Colonic mucosa (tissue), 4 donors: ENCODE measurements around the gene DCAF15. TPM values are rescaled to one million over a fixed set of nuclear protein-coding genes. Genes with fewer than 3 reads are reported as not detected.

Source experiments
- DNase-seq: peaks from one replicate; pipeline ENCODE4 v3.0.0-alpha.2; 2020
- H3K27ac ChIP-seq: fragments of 200-600 bp; one replicate; pipeline ENCODE4 v1.8.0; 2021
- H3K27me3 ChIP-seq: fragments of 200-600 bp; one replicate; pipeline ENCODE4 v1.8.0; 2021
- H3K36me3 ChIP-seq: fragments of 200-600 bp; one replicate; pipeline ENCODE4 v1.8.0; 2021
- H3K4me1 ChIP-seq: fragments of 200-600 bp; one replicate; pipeline ENCODE4 v1.8.0; 2021; ENCODE audit warnings: mild to moderate bottlenecking
- H3K4me3 ChIP-seq: fragments of 200-600 bp; one replicate; pipeline ENCODE4 v1.8.0; 2021
- H3K9ac ChIP-seq, 2 donors: one replicate each; pipeline ENCODE4 v1.7.0; 2013; ENCODE audit warnings: control low read depth in 2 of 2, low read depth in 2 of 2, low read length in 2 of 2
- H3K9me3 ChIP-seq: fragments of 200-600 bp; one replicate; pipeline ENCODE4 v1.8.0; 2021
- intact Hi-C: fragments of 100-400 bp; cut with DNase I; formaldehyde crosslinking; loops from one replicate; pipeline ENCODE4 v1.14.1; 2022
- total RNA-seq, 2 donors: library from RNA; stranded (reverse); fragmentation: NEBNext Ultra II Directional in 1 of 2; extraction: Animal tissue kit (Norgen Biotek cat#: 25700) in 1 of 2; gene quantifications; one replicate each; pipeline ENCODE4 v1.2.1, GENCODE V29; 2021
- TF ChIP-seq, protein P1 (sequence below): fragments of 200-600 bp; IDR thresholded peaks from one replicate; pipeline ENCODE4 v1.8.0; 2022; ENCODE audit warnings: antibody characterized with exemption, mild to moderate bottlenecking
- donor health status: healthy.
- donor health status: DM: no; HTN: no; CAD: no.
- donor health status: DM: no; HTN: no; CAD: no.

DCAF15 gene
- total RNA-seq, 2 donors from 2014 or later = 30.2 to 55.1 TPM

DNA sequence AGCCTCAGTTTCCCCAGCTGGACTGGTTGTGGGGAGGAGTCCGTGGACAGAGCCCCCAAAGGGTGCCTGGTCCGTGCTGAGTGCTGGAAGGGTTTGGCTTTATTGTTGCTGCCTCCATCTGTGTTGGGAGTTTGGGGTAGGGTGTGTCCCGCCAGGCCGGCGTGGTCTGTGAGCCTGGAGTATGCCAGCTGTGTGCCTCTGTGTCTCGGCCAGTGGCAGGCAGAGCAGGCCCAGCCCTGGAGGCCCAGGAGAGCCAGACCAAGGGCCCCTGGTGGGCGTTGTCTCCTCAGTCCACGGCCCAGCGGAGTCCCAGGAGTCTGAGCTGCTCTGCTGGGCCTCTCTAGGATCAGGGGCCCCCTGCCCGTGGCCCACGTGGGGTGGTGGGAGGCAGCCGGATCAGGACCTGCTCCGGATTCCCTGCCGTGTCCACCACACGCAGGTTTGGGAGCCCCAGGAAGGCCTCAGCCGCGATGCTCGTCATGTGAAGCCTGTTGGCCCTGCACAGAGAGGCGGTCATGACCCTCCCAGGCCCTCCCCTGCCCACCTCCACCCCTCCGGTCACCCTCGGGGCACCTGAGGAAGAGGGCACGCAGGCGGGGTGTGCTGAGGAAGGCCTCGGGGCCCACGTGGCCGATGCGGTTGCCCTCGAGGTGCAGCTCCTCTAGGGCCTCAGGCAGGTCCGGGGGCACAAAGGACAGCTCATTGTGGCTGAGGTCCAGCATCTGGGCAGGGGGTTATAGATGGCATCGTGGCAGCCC lies 20.7 kb upstream of the DCAF15 start:
- H3K9ac ChIP-seq = no peak overlapping the region
- no peaks in the 10 kb centered on the region for H3K27me3 ChIP-seq
- H3K27ac ChIP-seq = no peak overlapping the region
- no peak for DNase-seq
- H3K4me1 ChIP-seq = no peaks in the 10 kb centered on the region
- H3K4me3 ChIP-seq = no peak overlapping the region
- H3K36me3 ChIP-seq = no peaks in the 10 kb centered on the region
- TF ChIP-seq, protein P1, sequence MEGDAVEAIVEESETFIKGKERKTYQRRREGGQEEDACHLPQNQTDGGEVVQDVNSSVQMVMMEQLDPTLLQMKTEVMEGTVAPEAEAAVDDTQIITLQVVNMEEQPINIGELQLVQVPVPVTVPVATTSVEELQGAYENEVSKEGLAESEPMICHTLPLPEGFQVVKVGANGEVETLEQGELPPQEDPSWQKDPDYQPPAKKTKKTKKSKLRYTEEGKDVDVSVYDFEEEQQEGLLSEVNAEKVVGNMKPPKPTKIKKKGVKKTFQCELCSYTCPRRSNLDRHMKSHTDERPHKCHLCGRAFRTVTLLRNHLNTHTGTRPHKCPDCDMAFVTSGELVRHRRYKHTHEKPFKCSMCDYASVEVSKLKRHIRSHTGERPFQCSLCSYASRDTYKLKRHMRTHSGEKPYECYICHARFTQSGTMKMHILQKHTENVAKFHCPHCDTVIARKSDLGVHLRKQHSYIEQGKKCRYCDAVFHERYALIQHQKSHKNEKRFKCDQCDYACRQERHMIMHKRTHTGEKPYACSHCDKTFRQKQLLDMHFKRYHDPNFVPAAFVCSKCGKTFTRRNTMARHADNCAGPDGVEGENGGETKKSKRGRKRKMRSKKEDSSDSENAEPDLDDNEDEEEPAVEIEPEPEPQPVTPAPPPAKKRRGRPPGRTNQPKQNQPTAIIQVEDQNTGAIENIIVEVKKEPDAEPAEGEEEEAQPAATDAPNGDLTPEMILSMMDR = no peak
- no peaks in the 10 kb centered on the region for H3K9me3 ChIP-seq
- intact Hi-C loops = no loop called here

DNA sequence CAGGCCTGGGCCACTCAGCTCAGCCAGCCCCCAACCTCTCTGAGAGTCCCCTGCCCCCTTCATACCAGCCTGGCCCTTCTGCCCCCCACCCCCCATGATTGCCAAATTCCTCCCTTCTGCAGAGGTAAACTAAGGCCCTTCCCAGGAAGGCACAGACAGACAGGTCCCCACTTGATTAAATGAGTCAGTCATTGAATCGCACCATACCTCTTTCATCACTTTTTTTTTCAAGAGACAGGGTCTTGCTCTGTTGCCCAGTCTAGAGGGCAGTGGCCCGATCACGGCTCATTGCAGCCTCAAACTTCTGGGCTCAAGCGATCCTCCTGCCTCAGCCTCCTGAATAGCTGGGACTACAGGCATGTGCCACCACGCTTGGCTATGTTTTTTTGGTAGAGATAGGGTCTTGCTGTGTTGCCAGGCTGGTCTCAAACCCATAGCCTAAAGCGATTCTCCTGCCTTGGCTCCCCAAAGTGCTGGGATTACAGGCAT lies 20.1 kb upstream of the DCAF15 start:
- intact Hi-C loops = no loop called here
- H3K27ac ChIP-seq = no peak overlapping the region
- no peak for DNase-seq
- TF ChIP-seq, protein P1 = no peak
- no peaks in the 10 kb centered on the region for H3K36me3 ChIP-seq
- H3K27me3 ChIP-seq = no peaks in the 10 kb centered on the region
- no peak overlapping the region for H3K4me3 ChIP-seq
- H3K9me3 ChIP-seq = no peaks in the 10 kb centered on the region
- no peaks in the 10 kb centered on the region for H3K4me1 ChIP-seq
- no peak overlapping the region for H3K9ac ChIP-seq

DNA sequence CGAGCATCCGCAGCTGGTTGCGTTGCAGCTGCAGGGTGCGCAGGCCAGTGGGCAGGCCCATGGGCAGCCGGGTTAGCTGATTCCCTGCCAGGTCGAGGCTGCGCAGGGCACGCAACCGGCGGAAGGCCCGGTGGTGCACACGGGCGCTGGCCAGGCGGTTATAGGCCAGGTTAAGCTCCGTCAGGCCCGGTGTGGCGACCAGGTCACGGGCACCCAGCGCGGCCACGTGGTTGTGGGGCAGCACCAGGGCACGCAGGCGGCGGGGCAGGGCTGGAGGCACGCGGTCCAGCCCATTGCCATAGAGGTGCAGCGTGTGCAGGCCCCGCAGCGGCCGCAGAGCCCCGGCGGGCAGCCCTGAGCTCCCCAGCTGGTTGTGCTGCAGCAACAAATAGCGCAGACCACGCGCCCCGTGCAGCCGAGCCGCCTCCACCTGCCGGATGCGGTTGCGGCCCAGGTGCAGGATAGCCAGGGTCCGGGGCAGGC lies 19.4 kb upstream of the DCAF15 start:
- no peak overlapping the region for H3K27ac ChIP-seq
- no peak overlapping the region for H3K9ac ChIP-seq
- no peaks in the 10 kb centered on the region for H3K9me3 ChIP-seq
- intact Hi-C loops = no loop called here
- no peak for DNase-seq
- no peak overlapping the region for H3K4me3 ChIP-seq
- H3K27me3 ChIP-seq = no peaks in the 10 kb centered on the region
- TF ChIP-seq, protein P1 = no peak
- no peaks in the 10 kb centered on the region for H3K36me3 ChIP-seq
- H3K4me1 ChIP-seq = no peaks in the 10 kb centered on the region

DNA sequence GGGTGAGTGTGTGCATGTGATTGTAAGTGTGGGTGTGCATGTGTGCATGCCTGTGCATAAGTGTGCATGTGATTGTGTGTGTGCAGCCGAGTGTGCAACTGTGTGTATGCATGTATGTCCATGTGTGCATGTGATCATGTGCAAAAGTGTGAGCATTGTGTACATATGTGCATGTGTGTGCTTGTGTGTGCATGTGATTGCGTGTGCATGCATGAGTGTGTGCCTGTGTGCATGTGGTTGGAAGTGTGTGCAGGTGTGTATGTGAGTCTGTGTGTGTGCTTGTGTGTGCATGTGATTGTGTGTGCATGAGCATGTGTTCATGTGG lies 17.6 kb upstream of the DCAF15 start:
- DNase-seq = no peak
- Histone ChIP-seq H3K36me3 (no peaks in the 10 kb centered on the region), H3K27me3 (no peaks in the 10 kb centered on the region), H3K4me3 (no peak overlapping the region), H3K9me3 (no peaks in the 10 kb centered on the region), H3K9ac (no peak overlapping the region), H3K4me1 (no peaks in the 10 kb centered on the region), H3K27ac (no peak overlapping the region)
- TF ChIP-seq, protein P1 = no peak
- intact Hi-C loops = no loop called here

DNA sequence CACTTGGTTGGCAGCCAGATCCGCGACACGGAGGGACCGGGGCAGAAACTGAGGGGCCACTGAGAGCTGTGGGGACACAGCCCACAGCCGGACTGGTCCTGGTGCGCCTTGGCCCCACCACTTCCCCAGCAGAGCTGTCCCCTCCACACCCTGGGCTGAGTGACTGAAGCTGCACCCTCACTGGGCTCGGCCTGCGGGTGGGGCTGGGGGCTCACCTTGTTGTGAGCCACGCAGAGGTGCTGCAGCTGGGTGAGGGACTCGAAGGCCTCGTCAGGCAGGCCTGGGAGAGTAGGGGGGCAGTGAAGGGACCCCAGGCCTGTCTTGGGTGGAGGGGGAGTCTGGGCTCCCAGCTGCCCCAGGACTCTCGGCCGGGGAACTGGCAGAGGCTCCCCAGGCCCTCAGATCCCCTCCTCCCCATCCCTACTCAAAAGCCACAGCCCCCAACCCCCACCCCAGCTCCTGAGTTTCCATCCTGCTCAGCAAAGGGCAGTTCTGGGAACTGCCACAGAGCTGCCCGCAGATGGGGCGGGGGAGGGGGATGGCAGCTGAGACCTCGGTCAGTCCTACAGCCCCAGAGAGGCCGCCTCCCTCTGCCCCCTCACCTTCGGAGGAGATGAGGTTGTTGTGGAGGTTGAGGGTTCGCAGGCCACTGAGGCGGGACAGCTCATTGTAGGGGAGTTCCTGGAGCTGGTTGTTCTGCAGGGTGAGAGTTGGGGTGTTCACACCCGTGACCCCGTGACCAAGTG lies 16.4 kb upstream of the DCAF15 start:
- TF ChIP-seq, protein P1 = no peak
- DNase-seq = no peak
- no peaks in the 10 kb centered on the region for H3K27me3 ChIP-seq

More for the DNA sequence above, 16.4 kb upstream of the DCAF15 start:
- no peak overlapping the region for H3K4me3 ChIP-seq
- no peak overlapping the region for H3K9ac ChIP-seq
- intact Hi-C loops = no loop called here
- H3K36me3 ChIP-seq = no peaks in the 10 kb centered on the region
- no peaks in the 10 kb centered on the region for H3K9me3 ChIP-seq
- H3K4me1 ChIP-seq = no peaks in the 10 kb centered on the region
- H3K27ac ChIP-seq = no peak overlapping the region
